SK-N-MC (cell line): ENCODE measurements around the gene CASP5.

Experiments used
- EZH2 ChIP-seq: fragments of 200-600 bp; sonication (generic); IDR thresholded peaks from one replicate; pipeline ENCODE4 v1.6.1; 2017; ENCODE audit warnings: antibody characterized with exemption
- POLR2AphosphoS5 ChIP-seq: IDR thresholded peaks from 2 replicates; pipeline ENCODE4 v1.6.1; 2012; ENCODE audit warnings: mild to moderate bottlenecking, low read depth, low read length, borderline replicate concordance

DNA sequence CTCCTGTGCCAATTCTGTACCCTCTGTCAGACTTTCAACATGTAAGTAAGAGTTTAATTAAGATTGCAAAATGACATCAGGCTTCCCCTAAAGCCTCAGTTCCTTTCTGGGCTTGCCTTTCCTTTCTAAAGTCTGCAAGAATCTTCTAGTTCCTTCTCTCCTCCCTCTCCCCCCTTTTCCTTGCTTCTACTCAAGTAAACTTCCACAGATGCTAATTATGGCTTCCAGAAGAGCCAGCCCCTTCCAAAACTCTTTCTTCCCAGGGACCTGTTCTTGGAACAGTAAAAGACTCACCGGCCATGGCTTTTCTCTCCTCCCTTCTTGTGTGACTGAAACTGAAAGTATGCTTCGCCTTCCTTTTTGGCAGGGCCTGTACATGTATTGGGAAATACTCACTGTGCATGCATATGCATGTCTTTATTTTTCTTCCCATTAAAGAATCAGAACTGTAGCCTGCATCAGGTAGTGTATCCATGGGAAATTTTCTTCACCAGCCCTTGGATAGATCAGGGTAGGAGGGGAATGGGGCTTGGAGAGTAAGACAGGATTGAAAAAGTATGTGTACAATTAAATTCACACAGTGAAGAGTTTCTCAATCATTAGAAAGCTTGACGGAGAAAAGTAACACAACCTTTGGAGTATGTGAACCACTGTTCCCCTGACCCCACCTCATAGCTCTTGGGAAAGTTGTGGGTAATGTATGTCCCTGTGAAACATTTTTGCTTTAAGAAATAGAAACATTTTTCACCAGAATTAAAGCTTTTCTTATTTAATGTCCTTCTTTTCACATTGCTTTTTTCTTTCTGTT lies 12.0 kb upstream of the CASP5 start, which contains the start of gene CASP1:
- TF ChIP-seq POLR2AphosphoS5: no peak
- no peak for TF ChIP-seq EZH2
